ENCODE data around the gene RIOK3. TPM values are rescaled to one million over a fixed set of nuclear protein-coding genes. Genes with fewer than 3 reads are reported as not detected.

Gene RIOK3
- total RNA-seq, 2 experiments from 2014 or later: 74.7 to 81.3 TPM

DNA sequence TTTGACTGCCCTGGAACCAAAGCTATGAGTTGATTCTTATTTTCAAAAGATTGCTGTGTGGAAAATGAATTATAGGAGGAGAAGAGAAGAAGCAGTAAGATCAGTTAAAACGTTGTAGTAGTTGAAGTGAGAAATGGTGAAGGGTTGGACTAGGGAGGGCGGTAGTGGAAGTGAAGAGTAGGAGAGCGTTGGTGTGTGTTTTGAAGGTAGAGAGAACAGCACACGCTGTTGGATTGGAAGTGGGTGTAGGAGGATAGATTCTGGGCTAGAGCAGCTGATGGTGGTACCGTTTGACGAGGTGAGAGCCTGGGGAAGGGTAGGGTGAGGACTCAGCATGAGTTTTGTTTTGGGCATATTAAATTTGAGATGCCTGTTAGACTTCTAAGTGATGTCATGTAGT lies 18.4 kb downstream of the RIOK3 start:
- Mint-ChIP-seq H3K4me1 (ENCODE audit: low read depth) (no peaks in the 10 kb centered on the region), H3K27ac (no peak overlapping the region), H3K4me3 (no peak overlapping the region), H3K27me3 (no peaks in the 10 kb centered on the region), H3K36me3 (ENCODE audit: low read depth) (peaks cover 27% of the 10 kb centered on the region), H3K9me3 (no peaks in the 10 kb centered on the region)
- ChIA-PET CTCF (interaction anchor here (0.8 kb wide), 1 partner anchor 17 kb away, joined by 3 read pairs; no protein-coding TSS in a partner anchor), POLR2A (no interaction called here)
- ATAC-seq (no peak), DNase-seq (no peak)
- intact Hi-C loops (cut with micrococcal nuclease): no loop called here
- TF ChIP-seq, protein P1, sequence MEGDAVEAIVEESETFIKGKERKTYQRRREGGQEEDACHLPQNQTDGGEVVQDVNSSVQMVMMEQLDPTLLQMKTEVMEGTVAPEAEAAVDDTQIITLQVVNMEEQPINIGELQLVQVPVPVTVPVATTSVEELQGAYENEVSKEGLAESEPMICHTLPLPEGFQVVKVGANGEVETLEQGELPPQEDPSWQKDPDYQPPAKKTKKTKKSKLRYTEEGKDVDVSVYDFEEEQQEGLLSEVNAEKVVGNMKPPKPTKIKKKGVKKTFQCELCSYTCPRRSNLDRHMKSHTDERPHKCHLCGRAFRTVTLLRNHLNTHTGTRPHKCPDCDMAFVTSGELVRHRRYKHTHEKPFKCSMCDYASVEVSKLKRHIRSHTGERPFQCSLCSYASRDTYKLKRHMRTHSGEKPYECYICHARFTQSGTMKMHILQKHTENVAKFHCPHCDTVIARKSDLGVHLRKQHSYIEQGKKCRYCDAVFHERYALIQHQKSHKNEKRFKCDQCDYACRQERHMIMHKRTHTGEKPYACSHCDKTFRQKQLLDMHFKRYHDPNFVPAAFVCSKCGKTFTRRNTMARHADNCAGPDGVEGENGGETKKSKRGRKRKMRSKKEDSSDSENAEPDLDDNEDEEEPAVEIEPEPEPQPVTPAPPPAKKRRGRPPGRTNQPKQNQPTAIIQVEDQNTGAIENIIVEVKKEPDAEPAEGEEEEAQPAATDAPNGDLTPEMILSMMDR (IDR thresholded peaks at IDR 0.05): no peak

DNA sequence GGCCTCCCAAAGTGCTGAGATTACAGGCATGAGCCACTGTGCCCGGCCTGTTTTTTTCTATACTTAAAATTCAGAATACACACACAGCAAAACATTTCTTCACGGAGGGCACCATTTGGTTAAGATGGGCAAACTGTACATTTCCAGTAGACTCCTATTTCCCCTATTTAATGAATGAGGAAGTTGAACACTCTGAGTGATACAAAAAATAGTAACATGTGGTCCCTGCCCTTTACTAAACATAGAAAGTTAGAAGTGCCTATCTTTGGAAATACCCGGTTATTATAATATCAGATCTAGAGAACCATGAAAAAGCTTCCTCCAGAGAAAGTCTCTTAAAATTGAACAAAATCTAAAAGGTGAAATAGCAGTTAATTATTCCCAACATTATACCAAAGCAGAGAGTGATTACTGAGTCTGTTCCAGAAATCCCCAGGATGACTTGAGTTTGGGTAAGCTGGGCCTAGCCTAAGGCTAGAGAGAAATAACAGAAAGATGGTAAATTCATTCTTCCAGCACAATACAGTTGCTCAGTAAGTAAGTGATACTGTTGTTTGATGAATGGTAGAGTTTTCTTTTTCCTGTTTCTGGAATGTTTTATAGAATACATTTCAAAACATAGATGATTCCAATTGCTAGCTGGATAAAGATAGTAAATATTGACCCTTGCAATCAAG lies 26.9 kb downstream of the RIOK3 start:
- Mint-ChIP-seq H3K27ac (peak overlapping the region; percentile 42), H3K4me1 (ENCODE audit: low read depth) (no peaks in the 10 kb centered on the region), H3K36me3 (ENCODE audit: low read depth) (peaks cover 33% of the 10 kb centered on the region), H3K27me3 (no peaks in the 10 kb centered on the region), H3K4me3 (no peak overlapping the region), H3K9me3 (no peaks in the 10 kb centered on the region)
- intact Hi-C loops (cut with micrococcal nuclease): no loop called here
- ChIA-PET CTCF (interaction anchor here (1.2 to 3.3 kb wide), 6 partner anchors 8 to 36 kb away, joined by 3 to 9 read pairs (median 4); partner anchors contain the start of genes RIOK3 and RMC1), POLR2A (no interaction called here)
- no peak for DNase-seq
- no peak for ATAC-seq
- TF ChIP-seq, protein P1 (IDR thresholded peaks at IDR 0.05): no peak

DNA sequence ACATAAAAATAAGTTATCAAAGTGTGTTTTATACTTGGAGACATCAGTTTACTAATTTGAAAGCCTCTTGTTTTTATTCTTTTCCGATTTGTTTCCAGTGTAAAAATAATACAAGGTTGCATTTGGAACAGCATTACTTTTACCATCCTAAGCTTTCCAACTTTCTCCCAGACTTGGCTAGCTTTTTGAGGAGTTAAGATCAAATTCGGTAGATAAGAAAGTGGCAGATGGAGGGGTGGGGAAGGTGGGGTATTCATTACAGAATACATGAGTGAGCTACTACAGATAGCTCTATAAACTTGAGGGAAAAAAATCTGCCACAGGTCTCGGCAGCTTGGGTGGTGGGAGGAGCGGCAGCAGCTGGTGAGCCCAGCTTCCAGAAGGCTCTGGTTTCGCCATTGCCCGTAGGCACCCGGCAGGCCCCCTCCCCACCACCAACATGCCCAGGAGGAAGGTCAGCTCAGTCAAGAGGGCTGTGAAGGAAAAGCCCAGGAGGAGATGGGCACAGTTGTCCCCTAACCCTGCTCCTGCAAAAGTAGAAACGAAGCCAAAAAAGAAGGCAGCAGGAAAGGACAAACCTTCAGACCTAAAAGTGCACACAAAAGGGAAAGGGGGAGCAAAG lies 31.6 kb downstream of the RIOK3 start:
- intact Hi-C loops (cut with micrococcal nuclease): no loop called here
- CTCF ChIA-PET: interaction anchor here (0.9 to 3.8 kb wide), 4 partner anchors 10 to 32 kb away, joined by 3 to 17 read pairs (median 6); no protein-coding TSS in a partner anchor
- ATAC-seq (no peak), DNase-seq (no peak)
- peaks cover 19% of the 10 kb centered on the region for H3K4me1 Mint-ChIP-seq (ENCODE audit: low read depth)
- H3K9me3 Mint-ChIP-seq: no peaks in the 10 kb centered on the region
- H3K27me3 Mint-ChIP-seq: no peaks in the 10 kb centered on the region
- H3K36me3 Mint-ChIP-seq (ENCODE audit: low read depth): peaks cover 18% of the 10 kb centered on the region
- POLR2A ChIA-PET: interaction anchor here (0.6 to 0.9 kb wide), 2 partner anchors 9 to 38 kb away, joined by 3 read pairs; no protein-coding TSS in a partner anchor
- H3K4me3 Mint-ChIP-seq: no peak overlapping the region
- TF ChIP-seq, protein P1 (IDR thresholded peaks at IDR 0.05): no peak
- no peak overlapping the region for H3K27ac Mint-ChIP-seq

DNA sequence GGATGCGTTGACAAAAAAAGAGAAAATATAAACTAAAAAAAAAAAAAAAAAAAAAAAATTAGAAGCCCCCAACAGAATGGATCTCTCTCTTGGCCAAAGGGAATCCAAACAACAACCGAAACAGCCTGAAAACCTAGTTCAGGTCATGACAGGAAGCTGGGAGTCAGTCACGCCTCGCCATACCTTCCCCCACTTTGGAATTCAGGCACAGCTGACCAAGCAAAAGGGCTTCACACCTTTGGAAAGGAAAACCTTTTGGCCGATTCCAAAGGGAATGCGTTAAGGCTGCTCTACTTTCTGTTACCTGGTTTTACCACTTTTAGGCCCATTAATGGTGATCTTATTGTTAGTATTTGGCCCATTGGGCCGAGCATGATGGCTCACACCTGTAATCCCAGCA lies 32.3 kb downstream of the RIOK3 start:
- DNase-seq (no peak), ATAC-seq (no peak)
- TF ChIP-seq, protein P1 (IDR thresholded peaks at IDR 0.05): no peak
- H3K4me1 Mint-ChIP-seq (ENCODE audit: low read depth): peaks cover 19% of the 10 kb centered on the region
- ChIA-PET POLR2A (no interaction called here), CTCF (interaction anchor here (2.8 to 3.8 kb wide), 2 partner anchors 11 to 13 kb away, joined by 10 to 17 read pairs; no protein-coding TSS in a partner anchor)
- no peak overlapping the region for H3K27ac Mint-ChIP-seq
- intact Hi-C loops (cut with micrococcal nuclease): no loop called here
- H3K4me3 Mint-ChIP-seq: no peak overlapping the region
- H3K27me3 Mint-ChIP-seq: no peaks in the 10 kb centered on the region
- H3K36me3 Mint-ChIP-seq (ENCODE audit: low read depth): peaks cover 11% of the 10 kb centered on the region
- H3K9me3 Mint-ChIP-seq: no peaks in the 10 kb centered on the region

Data from activated CD8-positive, alpha-beta T cell treated with anti-CD3 and anti-CD28 coated beads for 36 hours (primary cell).